Calu3 (cell line): Measurements from ENCODE around the gene SHC1. TPM values are rescaled to one million over a fixed set of nuclear protein-coding genes. Genes with fewer than 3 reads are reported as not detected.
"Not testable (repeated sequence)": the region's sequence is repeated elsewhere in the genome, so short reads cannot be mapped to it uniquely, and the experiment has no call there.

ENCODE experiments used
- BruUV-seq: library from RNA; stranded (reverse); fragments of 400-500 nt; replicated peaks from 2 replicates; lab custom pipeline; 2021; lab: Mats Ljungman, UMichigan
- CTCF ChIA-PET: fragments of 300-600 bp; sonication (Branson Sonifier 250); formaldehyde crosslinking; loops from one replicate; lab custom pipeline; 2022; ENCODE audit warnings: antibody characterized with exemption; lab: Charles Lee
- DNase-seq: peaks from one replicate; pipeline ENCODE4 v3.0.0; 2022
- H3K27ac Mint-ChIP-seq: one replicate; pipeline ENCODE4 v1.8.0; 2022; ENCODE audit warnings: mixed read lengths; ENCODE audit not compliant: unreplicated experiment
- H3K27me3 Mint-ChIP-seq: one replicate; pipeline ENCODE4 v1.8.0; 2022; ENCODE audit warnings: mixed read lengths; ENCODE audit not compliant: unreplicated experiment
- H3K36me3 Mint-ChIP-seq: one replicate; pipeline ENCODE4 v1.8.0; 2022; ENCODE audit warnings: mild to moderate bottlenecking, moderate library complexity, mixed read lengths; ENCODE audit not compliant: insufficient read depth, unreplicated experiment
- H3K4me1 Mint-ChIP-seq: one replicate; pipeline ENCODE4 v1.8.0; 2022; ENCODE audit warnings: mild to moderate bottlenecking, low read depth, mixed read lengths; ENCODE audit not compliant: unreplicated experiment
- H3K4me3 Mint-ChIP-seq: one replicate; pipeline ENCODE4 v1.8.0; 2022; ENCODE audit warnings: mild to moderate bottlenecking, low read depth, moderate library complexity, mixed read lengths; ENCODE audit not compliant: unreplicated experiment
- H3K9me3 Mint-ChIP-seq: one replicate; pipeline ENCODE4 v1.8.0; 2022; ENCODE audit warnings: low read depth, mixed read lengths; ENCODE audit not compliant: unreplicated experiment
- CTCF ChIP-seq: fragments of 200-600 bp; IDR thresholded peaks from one replicate; pipeline ENCODE4 v1.8.0; 2022; ENCODE audit warnings: antibody characterized with exemption; ENCODE audit not compliant: unreplicated experiment
- intact Hi-C: fragments of 100-400 bp; cut with micrococcal nuclease; formaldehyde crosslinking; loops from one replicate; pipeline ENCODE4 v1.10.0; 2022; ENCODE audit not compliant: unreplicated experiment
- total RNA-seq: library from RNA; stranded (reverse); gene quantifications from 2 replicates; pipeline ENCODE4 v1.2.3, GENCODE V29; 2022

The SHC1 gene
- total RNA-seq, 1 experiment from 2014 or later, result 77.5 TPM

GRCh38 chr1:154998201-154998780 lies 27.7 kb upstream of the SHC1 start:
- Mint-ChIP-seq H3K36me3 (peaks cover 64% of the 10 kb centered on the region), H3K27ac (no peak overlapping the region), H3K9me3 (no peaks in the 10 kb centered on the region), H3K4me3 (no peak overlapping the region), H3K4me1 (peaks cover 35% of the 10 kb centered on the region), H3K27me3 (no peaks in the 10 kb centered on the region)
- DNase-seq, result no peak
- CTCF ChIA-PET, result interaction anchor here (1.2 to 2.6 kb wide), 5 partner anchors 14 to 42 kb away, joined by 3 to 15 read pairs (median 9); partner anchors contain the start of genes FLAD1, PBXIP1 and PYGO2
- no TSS peak for BruUV-seq
- TF ChIP-seq CTCF, result no peak
- intact Hi-C loops, result no loop called here

GRCh38 chr1:154996966-154997701 lies 26.6 kb upstream of the SHC1 start:
- Mint-ChIP-seq H3K27me3 (no peaks in the 10 kb centered on the region), H3K36me3 (peaks cover 63% of the 10 kb centered on the region), H3K9me3 (no peaks in the 10 kb centered on the region), H3K4me1 (peaks cover 35% of the 10 kb centered on the region), H3K27ac (no peak overlapping the region), H3K4me3 (no peak overlapping the region)
- TF ChIP-seq CTCF, result no peak
- CTCF ChIA-PET, result interaction anchor here (0.6 to 2.3 kb wide), 5 partner anchors 10 to 170 kb away, joined by 3 to 6 read pairs (median 3); partner anchors contain the start of gene PBXIP1
- BruUV-seq, result no TSS peak
- DNase-seq, result no peak
- intact Hi-C loops, result no loop called here

GRCh38 chr1:154995301-154995983 lies 24.9 kb upstream of the SHC1 start:
- intact Hi-C loops, H3K27ac Mint-ChIP-seq, H3K9me3 Mint-ChIP-seq, H3K4me3 Mint-ChIP-seq, H3K27me3 Mint-ChIP-seq, BruUV-seq: not testable (repeated sequence)
- peaks cover 34% of the 10 kb centered on the region for H3K4me1 Mint-ChIP-seq
- peaks cover 49% of the 10 kb centered on the region for H3K36me3 Mint-ChIP-seq
- CTCF ChIA-PET, result interaction anchor here (0.7 to 1.2 kb wide), 6 partner anchors 22 to 515 kb away, joined by 3 to 6 read pairs (median 4); no protein-coding TSS in a partner anchor
- peak; percentile 36 for TF ChIP-seq CTCF
- DNase-seq, result peak; percentile 73

- TF ChIP-seq CTCF, result no peak
- no peak overlapping the region for H3K27ac Mint-ChIP-seq
Measured at GRCh38 chr1:154994591-154994990, 24.0 kb upstream of the SHC1 start.

More at GRCh38 chr1:154994591-154994990, 24.0 kb upstream of the SHC1 start:
- Mint-ChIP-seq H3K36me3 (peaks cover 44% of the 10 kb centered on the region), H3K4me1 (peaks cover 25% of the 10 kb centered on the region), H3K9me3 (no peaks in the 10 kb centered on the region), H3K27me3 (no peaks in the 10 kb centered on the region), H3K4me3 (no peak overlapping the region)
- CTCF ChIA-PET, result interaction anchor here (0.5 to 2.2 kb wide), 6 partner anchors 11 to 729 kb away, joined by 3 to 7 read pairs (median 5); partner anchors contain the start of gene FLAD1
- no peak for DNase-seq
- intact Hi-C loops, result no loop called here
- no TSS peak for BruUV-seq
